Esophagus muscularis mucosa (tissue), 4 donors: ENCODE results near the gene TNFAIP6.

Experiments
- EP300 ChIP-seq: sonication (generic); formaldehyde crosslinking; IDR thresholded peaks from one replicate; pipeline ENCODE4 v1.6.1; 2017; ENCODE audit warnings: antibody characterized with exemption
- POLR2A ChIP-seq: fragments of 450-650 bp; IDR thresholded peaks from one replicate; pipeline ENCODE4 v1.6.1; 2017; ENCODE audit warnings: antibody characterized with exemption, moderate library complexity, mild to moderate bottlenecking, low read depth
- POLR2AphosphoS5 ChIP-seq, 2 donors: sonication (generic); formaldehyde crosslinking; IDR thresholded peaks; one replicate each; pipeline ENCODE4 v1.6.1; 2017; ENCODE audit warnings: antibody characterized with exemption in 2 of 2
- TF ChIP-seq, protein P1 (sequence below), 3 experiments: fragments of 200-600 bp in 2 of 3; fragments of 450-650 bp in 1 of 3; sonication (generic) in 2 of 3; IDR thresholded peaks; one replicate each; pipeline ENCODE4 v1.5.1; 2017 to 2019; ENCODE audit warnings: antibody characterized with exemption in 3 of 3, mild to moderate bottlenecking in 2 of 3, moderate library complexity in 1 of 3

DNA sequence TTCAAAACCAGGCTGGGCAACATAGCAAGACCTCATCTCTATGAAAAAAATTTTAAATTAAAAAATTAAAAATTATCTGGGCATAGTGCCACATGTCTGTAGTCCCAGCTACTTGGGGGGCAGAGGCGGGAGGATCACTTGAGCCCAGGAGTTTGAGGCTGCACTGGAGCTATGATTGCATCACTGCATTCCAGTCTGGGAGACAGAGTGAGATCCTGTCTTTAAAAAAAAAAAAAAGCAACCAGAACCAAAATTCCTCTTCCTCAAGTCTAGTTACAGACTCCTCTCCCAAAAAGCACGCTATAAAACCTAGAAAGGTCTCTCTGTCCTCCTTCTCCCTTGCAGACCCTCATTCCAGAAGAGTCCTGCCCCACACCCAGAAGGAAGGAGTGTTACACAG is 23.9 kb downstream of the TNFAIP6 start:
- no peak for TF ChIP-seq EP300
- TF ChIP-seq, protein P1, sequence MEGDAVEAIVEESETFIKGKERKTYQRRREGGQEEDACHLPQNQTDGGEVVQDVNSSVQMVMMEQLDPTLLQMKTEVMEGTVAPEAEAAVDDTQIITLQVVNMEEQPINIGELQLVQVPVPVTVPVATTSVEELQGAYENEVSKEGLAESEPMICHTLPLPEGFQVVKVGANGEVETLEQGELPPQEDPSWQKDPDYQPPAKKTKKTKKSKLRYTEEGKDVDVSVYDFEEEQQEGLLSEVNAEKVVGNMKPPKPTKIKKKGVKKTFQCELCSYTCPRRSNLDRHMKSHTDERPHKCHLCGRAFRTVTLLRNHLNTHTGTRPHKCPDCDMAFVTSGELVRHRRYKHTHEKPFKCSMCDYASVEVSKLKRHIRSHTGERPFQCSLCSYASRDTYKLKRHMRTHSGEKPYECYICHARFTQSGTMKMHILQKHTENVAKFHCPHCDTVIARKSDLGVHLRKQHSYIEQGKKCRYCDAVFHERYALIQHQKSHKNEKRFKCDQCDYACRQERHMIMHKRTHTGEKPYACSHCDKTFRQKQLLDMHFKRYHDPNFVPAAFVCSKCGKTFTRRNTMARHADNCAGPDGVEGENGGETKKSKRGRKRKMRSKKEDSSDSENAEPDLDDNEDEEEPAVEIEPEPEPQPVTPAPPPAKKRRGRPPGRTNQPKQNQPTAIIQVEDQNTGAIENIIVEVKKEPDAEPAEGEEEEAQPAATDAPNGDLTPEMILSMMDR (IDR thresholded peaks at IDR 0.05) = no peak
- TF ChIP-seq POLR2A = no peak
- TF ChIP-seq POLR2AphosphoS5 (IDR thresholded peaks at IDR 0.05) = no peak
